ENCODE results near the gene MAP3K3.

The MAP3K3 gene

GRCh38 chr17:63621684-63622573 lies at the start of gene MAP3K3:
Gene MAP3K3 (plus strand): TSS chr17:63622417. CDS start chr17:63622760, 343 bp downstream.
- FAIRE-seq = peak; percentile 91

GRCh38 chr17:63573634-63574033 lies 48.6 kb upstream of the MAP3K3 start:
- no peak for FAIRE-seq

- FAIRE-seq = no peak
Observed at GRCh38 chr17:63578027-63578768, 44.0 kb upstream of the MAP3K3 start.

- no peak for FAIRE-seq
Observed at GRCh38 chr17:63578769-63579111, 43.5 kb upstream of the MAP3K3 start.

GRCh38 chr17:63579633-63580032 lies 42.6 kb upstream of the MAP3K3 start:
- no peak for FAIRE-seq

GRCh38 chr17:63587770-63588169 lies 34.4 kb upstream of the MAP3K3 start:
- no peak for FAIRE-seq

GRCh38 chr17:63588797-63589196 lies 33.4 kb upstream of the MAP3K3 start:
- no peak for FAIRE-seq

- FAIRE-seq = no peak
Observed at GRCh38 chr17:63589646-63590045, 32.6 kb upstream of the MAP3K3 start.

- no peak for FAIRE-seq
Observed at GRCh38 chr17:63592797-63593196, 29.4 kb upstream of the MAP3K3 start.

GRCh38 chr17:63595132-63595531 lies 27.1 kb upstream of the MAP3K3 start:
- no peak for FAIRE-seq

GRCh38 chr17:63596856-63597586 lies 25.2 kb upstream of the MAP3K3 start:
- no peak for FAIRE-seq

- no peak for FAIRE-seq
Observed at GRCh38 chr17:63598281-63598680, 23.9 kb upstream of the MAP3K3 start.

GRCh38 chr17:63600569-63601438 lies 21.4 kb upstream of the MAP3K3 start, which contains the start of gene TACO1:
Gene TACO1 (plus strand): TSS chr17:63600895. CDS start chr17:63601084, 189 bp downstream.
- no peak for FAIRE-seq

- no peak for FAIRE-seq
Observed at GRCh38 chr17:63601439-63602371, 20.5 kb upstream of the MAP3K3 start.

- FAIRE-seq = no peak
Observed at GRCh38 chr17:63609816-63610573, 12.2 kb upstream of the MAP3K3 start.

GRCh38 chr17:63610854-63611253 lies 11.4 kb upstream of the MAP3K3 start:
- no peak for FAIRE-seq

GRCh38 chr17:63611354-63611753 lies 10.9 kb upstream of the MAP3K3 start:
- FAIRE-seq = no peak

- FAIRE-seq = no peak
Observed at GRCh38 chr17:63613663-63614062, 8.6 kb upstream of the MAP3K3 start.

GRCh38 chr17:63621229-63621683 lies 961 bp upstream of the MAP3K3 start:
- FAIRE-seq = no peak

All from A204.1 (cell line).